ENCODE data around the gene SLC39A11.

Gene SLC39A11

DNA sequence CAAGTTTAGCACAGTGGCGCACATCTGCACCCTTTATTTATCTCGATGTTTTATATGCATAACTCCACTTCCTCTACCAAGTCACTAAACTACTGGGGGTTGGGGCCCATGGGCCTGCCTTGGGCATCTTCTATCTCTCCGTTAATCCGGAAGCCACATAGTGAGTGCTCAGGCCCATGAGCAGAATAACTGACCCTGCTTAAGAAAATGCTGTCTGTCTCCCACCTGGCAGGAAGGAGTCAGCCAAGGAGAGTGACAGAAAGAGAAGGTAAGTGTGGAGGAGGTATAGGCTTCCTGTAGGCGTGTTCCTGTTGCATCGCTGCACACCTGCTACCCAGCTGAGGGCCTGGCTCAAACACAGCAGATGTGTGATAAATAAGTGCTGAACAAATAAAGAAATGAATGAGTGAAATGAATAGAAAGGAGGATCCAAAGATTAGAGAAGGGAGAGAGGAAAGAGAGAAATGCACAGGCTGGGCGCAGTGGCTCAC is 320.1 kb downstream of the SLC39A11 start:
- Mint-ChIP-seq H3K36me3 (ENCODE audit: low read depth) (peaks cover 16% of the 10 kb centered on the region), H3K9me3 (peaks cover 18% of the 10 kb centered on the region), H3K4me3 (no peak overlapping the region), H3K4me1 (no peaks in the 10 kb centered on the region), H3K27me3 (ENCODE audit: low read depth) (peaks cover 4% of the 10 kb centered on the region), H3K27ac (no peak overlapping the region)
- TF ChIP-seq, protein P1, sequence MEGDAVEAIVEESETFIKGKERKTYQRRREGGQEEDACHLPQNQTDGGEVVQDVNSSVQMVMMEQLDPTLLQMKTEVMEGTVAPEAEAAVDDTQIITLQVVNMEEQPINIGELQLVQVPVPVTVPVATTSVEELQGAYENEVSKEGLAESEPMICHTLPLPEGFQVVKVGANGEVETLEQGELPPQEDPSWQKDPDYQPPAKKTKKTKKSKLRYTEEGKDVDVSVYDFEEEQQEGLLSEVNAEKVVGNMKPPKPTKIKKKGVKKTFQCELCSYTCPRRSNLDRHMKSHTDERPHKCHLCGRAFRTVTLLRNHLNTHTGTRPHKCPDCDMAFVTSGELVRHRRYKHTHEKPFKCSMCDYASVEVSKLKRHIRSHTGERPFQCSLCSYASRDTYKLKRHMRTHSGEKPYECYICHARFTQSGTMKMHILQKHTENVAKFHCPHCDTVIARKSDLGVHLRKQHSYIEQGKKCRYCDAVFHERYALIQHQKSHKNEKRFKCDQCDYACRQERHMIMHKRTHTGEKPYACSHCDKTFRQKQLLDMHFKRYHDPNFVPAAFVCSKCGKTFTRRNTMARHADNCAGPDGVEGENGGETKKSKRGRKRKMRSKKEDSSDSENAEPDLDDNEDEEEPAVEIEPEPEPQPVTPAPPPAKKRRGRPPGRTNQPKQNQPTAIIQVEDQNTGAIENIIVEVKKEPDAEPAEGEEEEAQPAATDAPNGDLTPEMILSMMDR (IDR thresholded peaks at IDR 0.05; ENCODE audit: unreplicated experiment in 3 of 3) = no peak

DNA sequence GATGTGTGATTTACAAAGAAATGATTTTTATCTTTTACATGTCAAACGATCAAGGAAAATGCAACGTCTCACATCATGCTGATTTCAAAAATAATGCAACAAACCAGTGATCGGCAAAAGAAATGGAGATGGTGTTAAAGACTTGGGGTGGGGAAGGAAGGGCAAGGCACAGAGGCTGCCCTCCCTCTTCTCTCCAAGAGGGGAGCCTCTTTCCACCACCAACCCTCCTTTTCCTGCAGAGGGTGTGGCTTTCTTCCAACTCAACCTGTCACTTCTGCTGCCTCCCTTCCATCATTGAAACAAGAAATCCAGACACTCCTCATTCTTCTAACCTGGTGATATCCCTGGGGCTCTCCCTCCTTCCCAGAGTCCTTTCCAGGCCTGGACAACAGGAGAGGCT is 320.8 kb downstream of the SLC39A11 start:
- TF ChIP-seq, protein P1 (IDR thresholded peaks at IDR 0.05; ENCODE audit: unreplicated experiment in 3 of 3) = no peak
- Mint-ChIP-seq H3K27me3 (ENCODE audit: low read depth) (peaks cover 4% of the 10 kb centered on the region), H3K4me3 (no peak overlapping the region), H3K9me3 (peaks cover 24% of the 10 kb centered on the region), H3K4me1 (no peaks in the 10 kb centered on the region), H3K36me3 (ENCODE audit: low read depth) (peaks cover 21% of the 10 kb centered on the region), H3K27ac (no peak overlapping the region)

DNA sequence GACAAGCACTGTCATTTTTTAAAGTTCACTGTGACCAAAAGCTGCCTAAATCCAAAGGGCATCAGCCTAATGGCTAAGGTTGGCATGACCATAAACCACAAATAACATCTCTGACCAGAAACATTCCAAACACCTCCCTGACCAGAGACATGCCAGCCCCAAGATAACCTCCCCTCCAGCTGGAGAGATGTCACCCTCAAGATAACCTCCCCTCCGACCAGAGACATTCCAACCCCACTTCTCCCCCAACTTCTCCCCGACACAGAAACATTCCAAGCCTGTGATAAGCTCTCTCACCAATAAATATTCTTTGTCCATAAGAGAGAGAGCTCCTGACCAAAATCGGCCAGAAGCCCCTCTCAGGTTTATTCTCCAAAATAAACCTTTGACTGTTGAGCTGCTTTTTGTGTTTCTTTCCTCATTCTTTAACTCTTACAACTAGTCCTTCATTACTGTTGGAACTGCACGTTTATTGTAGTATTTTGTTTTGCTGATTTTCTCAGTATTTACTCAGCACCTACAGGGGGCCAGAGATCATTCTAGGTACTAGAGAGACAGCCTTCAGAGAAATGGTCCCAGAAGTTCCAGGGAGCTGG is 325.6 kb downstream of the SLC39A11 start:
- Mint-ChIP-seq H3K9me3 (peaks cover 27% of the 10 kb centered on the region), H3K4me1 (peaks cover 10% of the 10 kb centered on the region), H3K27me3 (ENCODE audit: low read depth) (peaks cover 3% of the 10 kb centered on the region), H3K27ac (no peak overlapping the region), H3K4me3 (no peak overlapping the region), H3K36me3 (ENCODE audit: low read depth) (peaks cover 20% of the 10 kb centered on the region)
- TF ChIP-seq, protein P1 (IDR thresholded peaks at IDR 0.05; ENCODE audit: unreplicated experiment in 3 of 3) = no peak

DNA sequence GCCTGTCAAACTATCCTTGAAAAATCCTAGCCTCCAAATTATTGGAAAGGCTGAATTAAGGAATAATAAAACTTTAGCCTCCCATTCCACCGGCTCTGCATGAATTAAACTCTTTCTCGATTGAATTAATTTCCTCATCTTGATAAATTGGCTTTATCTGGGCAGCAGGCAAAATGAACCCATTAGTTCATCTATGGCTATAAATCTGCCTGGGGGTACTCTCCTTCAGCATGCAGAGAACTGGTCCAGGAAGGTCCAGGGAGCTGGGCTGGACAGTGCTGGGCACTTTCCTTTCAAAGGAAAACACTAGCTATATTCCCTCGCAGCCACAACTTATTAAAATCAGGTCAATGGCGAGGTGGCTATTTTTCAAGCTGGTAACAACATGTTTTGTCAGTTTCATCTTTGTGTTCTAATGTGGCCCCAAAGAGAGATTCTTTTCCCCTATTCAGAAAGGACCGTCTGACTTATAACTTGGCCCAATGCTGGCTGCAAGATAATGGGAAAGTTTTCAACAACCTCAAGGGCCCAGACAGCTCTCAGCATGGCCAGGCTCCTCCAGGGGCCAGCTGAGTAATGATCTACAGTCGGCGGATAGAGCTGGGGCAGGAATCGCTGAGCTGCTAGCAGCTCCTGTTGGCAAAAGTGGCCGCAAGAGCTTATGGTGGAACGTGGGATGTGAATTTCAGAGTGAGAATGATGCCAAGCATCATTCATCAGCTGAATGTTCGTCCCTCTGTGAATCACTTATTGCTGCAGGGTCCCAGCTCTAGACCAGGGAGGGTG is 326.9 kb downstream of the SLC39A11 start:
- Mint-ChIP-seq H3K4me3 (no peak overlapping the region), H3K9me3 (peaks cover 26% of the 10 kb centered on the region), H3K4me1 (peaks cover 10% of the 10 kb centered on the region), H3K27ac (no peak overlapping the region), H3K36me3 (ENCODE audit: low read depth) (peaks cover 19% of the 10 kb centered on the region), H3K27me3 (ENCODE audit: low read depth) (peaks cover 3% of the 10 kb centered on the region)
- TF ChIP-seq, protein P1 (IDR thresholded peaks at IDR 0.05; ENCODE audit: unreplicated experiment in 3 of 3) = no peak

DNA sequence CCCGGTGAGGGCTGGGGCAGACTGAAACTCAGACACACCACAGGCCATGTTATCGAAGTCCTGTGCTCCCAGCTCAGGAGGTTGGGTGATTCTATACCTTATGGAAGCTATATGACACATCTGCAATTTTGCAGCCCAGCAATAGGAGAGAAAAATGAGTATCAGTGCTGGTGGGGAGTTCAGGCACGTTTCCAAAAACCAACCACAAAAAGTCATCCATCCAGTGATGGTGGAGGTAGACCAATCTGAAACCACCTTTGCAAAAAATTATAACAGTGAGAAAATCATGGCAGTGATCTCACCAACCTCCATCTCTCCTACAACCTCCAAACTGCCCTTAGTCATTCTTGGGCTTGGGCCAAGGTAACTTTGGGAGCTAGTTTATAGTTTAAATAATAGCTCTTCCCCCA is 327.9 kb downstream of the SLC39A11 start:
- TF ChIP-seq, protein P1 (IDR thresholded peaks at IDR 0.05; ENCODE audit: unreplicated experiment in 3 of 3) = no peak
- Mint-ChIP-seq H3K27ac (no peak overlapping the region), H3K4me3 (no peak overlapping the region), H3K9me3 (peaks cover 18% of the 10 kb centered on the region), H3K36me3 (ENCODE audit: low read depth) (peaks cover 11% of the 10 kb centered on the region), H3K4me1 (peaks cover 10% of the 10 kb centered on the region), H3K27me3 (ENCODE audit: low read depth) (peaks cover 3% of the 10 kb centered on the region)
